ENCODE measurements around the gene ZNF644.
A peak's percentile ranks its signal among the peaks of the same experiment; 100 is the strongest.

The ZNF644 gene

DNA sequence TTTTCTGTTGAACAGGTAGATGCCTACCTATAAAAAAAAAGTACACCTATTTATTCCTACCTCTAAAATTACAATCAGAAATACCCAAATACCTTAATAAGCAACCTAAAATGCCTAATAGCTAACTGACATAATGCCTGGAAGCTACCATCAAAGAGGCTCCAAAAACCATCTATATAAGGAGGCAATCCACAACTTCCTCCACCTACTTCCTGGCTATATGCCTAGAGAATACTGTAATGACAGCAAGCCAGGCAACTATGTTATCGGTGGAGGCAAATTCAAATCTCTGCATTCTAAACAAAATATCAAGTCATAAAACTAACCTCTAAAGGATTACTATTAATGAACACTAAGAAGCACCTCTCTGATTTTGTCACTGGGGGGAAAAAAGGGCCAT, 10.1 kb downstream of the ZNF644 start:
- no peaks in the 10 kb centered on the region for H3K36me3 ChIP-seq (replicated peaks)
- H3K27ac ChIP-seq = no peak overlapping the region
- H3K4me3 ChIP-seq (ENCODE audit: low read depth, low read length) = no peak overlapping the region
- H3K27me3 ChIP-seq (replicated peaks) = no peaks in the 10 kb centered on the region
- in situ Hi-C loops (cut with HindIII; ENCODE audit: low pct_ligation_motif_present, low sequenced_read_pairs) = no loop called here
- peak; percentile 23 for DNase-seq
- TF ChIP-seq CTCF (IDR thresholded peaks at IDR 0.05; ENCODE audit: low read depth, low read length, missing control alignments) = no peak

- H3K27me3 ChIP-seq (replicated peaks) = no peaks in the 10 kb centered on the region
- H3K36me3 ChIP-seq (replicated peaks) = no peaks in the 10 kb centered on the region
- no peak overlapping the region for H3K27ac ChIP-seq
- no peak for DNase-seq
- TF ChIP-seq CTCF (IDR thresholded peaks at IDR 0.05; ENCODE audit: low read depth, low read length, missing control alignments) = no peak
- no peak overlapping the region for H3K4me3 ChIP-seq (ENCODE audit: low read depth, low read length)
- in situ Hi-C loops (cut with HindIII; ENCODE audit: low pct_ligation_motif_present, low sequenced_read_pairs) = no loop called here
These were observed 14.0 kb downstream of the ZNF644 start for GRCh38 chr1:91007827-91008226.

GRCh38 chr1:91007092-91007491, 14.7 kb downstream of the ZNF644 start:
- in situ Hi-C loops (cut with HindIII; ENCODE audit: low pct_ligation_motif_present, low sequenced_read_pairs) = no loop called here
- H3K4me3 ChIP-seq (ENCODE audit: low read depth, low read length) = no peak overlapping the region
- H3K27ac ChIP-seq = no peak overlapping the region
- no peaks in the 10 kb centered on the region for H3K27me3 ChIP-seq (replicated peaks)
- no peak for TF ChIP-seq CTCF (IDR thresholded peaks at IDR 0.05; ENCODE audit: low read depth, low read length, missing control alignments)
- H3K36me3 ChIP-seq (replicated peaks) = no peaks in the 10 kb centered on the region
- no peak for DNase-seq

DNA sequence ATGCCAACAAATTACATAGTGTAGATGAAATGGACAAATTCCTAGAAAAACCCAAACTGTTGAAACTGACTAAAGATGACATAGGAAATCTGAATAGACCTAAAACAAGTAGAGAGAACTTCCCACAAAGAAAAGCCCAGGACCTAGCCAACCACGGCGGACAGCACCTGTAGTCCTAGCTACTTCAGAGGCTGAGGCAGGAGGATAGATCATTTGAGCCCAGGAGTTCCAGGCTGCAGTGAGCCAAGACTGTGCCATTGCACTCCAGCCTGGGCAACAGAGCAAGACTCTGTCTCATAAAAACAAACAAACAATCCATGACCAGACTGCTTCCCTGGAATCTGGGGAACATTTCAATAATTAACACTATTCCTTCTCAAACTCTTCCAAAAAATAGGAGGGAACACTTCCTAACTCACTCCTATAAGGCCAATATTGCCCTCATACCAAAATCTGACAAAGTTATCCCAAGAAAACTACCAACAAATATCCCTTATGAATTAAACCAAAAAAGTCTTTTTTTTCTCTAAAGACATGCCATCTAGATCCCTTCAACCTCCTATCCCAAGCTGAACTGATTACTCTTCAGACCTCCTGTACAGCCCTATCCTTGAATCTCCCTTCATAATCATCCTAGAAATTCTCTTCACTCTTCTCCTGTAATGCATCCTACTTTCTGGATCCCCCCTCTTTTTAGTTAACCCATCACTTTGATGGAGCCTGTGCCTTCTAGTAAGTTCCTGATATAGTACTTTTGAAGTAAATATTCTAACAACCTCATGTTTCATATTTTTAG, 15.5 kb downstream of the ZNF644 start:
- no peaks in the 10 kb centered on the region for H3K27me3 ChIP-seq (replicated peaks)
- H3K27ac ChIP-seq = no peak overlapping the region
- no peaks in the 10 kb centered on the region for H3K36me3 ChIP-seq (replicated peaks)
- in situ Hi-C loops (cut with HindIII; ENCODE audit: low pct_ligation_motif_present, low sequenced_read_pairs) = no loop called here
- no peak overlapping the region for H3K4me3 ChIP-seq (ENCODE audit: low read depth, low read length)
- no peak for DNase-seq
- TF ChIP-seq CTCF (IDR thresholded peaks at IDR 0.05; ENCODE audit: low read depth, low read length, missing control alignments) = no peak

DNA sequence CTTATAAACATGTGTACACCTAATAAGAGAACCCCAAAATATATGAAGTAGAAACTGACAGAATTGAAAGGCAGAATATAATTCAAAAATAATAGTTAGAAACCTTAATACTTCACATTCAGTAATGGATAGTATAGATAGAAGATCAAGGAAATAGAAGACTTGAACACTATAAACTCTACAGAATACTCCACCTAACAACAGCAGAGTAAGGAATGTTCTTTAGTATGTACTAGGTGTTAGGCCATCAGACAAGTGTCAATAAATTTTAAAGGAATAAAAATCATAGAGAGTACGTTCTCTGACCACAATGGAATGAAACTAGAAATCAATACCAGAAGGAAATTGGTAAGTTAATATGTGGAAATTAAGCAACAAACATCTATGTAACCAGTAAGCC, 16.6 kb downstream of the ZNF644 start:
- no peak for DNase-seq
- TF ChIP-seq CTCF (IDR thresholded peaks at IDR 0.05; ENCODE audit: low read depth, low read length, missing control alignments) = no peak
- Histone ChIP-seq H3K27me3 (replicated peaks) (no peaks in the 10 kb centered on the region), H3K36me3 (replicated peaks) (no peaks in the 10 kb centered on the region), H3K4me3 (ENCODE audit: low read depth, low read length) (no peak overlapping the region), H3K27ac (no peak overlapping the region)
- in situ Hi-C loops (cut with HindIII; ENCODE audit: low pct_ligation_motif_present, low sequenced_read_pairs) = no loop called here

DNA sequence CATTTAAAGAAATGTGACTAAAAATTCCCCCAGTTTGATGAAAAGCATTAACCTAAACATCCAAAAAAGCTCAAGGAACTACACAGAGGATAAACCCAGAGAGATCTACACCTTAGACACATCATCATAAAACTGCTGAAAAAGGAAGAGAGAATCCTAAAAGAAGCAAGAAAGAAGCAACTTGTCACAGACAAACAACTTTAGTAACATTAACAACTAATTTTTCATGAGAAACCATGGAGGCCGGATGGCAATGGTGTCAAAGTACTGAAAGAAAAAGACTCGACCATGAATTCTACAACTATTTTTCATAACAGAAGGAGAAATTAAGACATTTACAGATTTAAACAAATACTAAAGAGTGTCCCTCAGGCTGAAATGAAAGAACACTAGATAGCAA, 17.7 kb downstream of the ZNF644 start:
- Histone ChIP-seq H3K27me3 (replicated peaks) (no peaks in the 10 kb centered on the region), H3K36me3 (replicated peaks) (no peaks in the 10 kb centered on the region), H3K4me3 (ENCODE audit: low read depth, low read length) (no peak overlapping the region), H3K27ac (no peak overlapping the region)
- in situ Hi-C loops (cut with HindIII; ENCODE audit: low pct_ligation_motif_present, low sequenced_read_pairs) = no loop called here
- TF ChIP-seq CTCF (IDR thresholded peaks at IDR 0.05; ENCODE audit: low read depth, low read length, missing control alignments) = no peak
- DNase-seq = no peak

Measured in brain microvascular endothelial cell (primary cell).